Stimulated activated naive CD8-positive, alpha-beta T cell treated with anti-CD3 and anti-CD28 coated beads, Interleukin-15, Interleukin-2, amounts not matched to agents 100 ng/mL and 50 ng/mL, for 24 hours (primary cell): ENCODE data around the gene TBC1D4.

ENCODE experiments used
- H3K27ac Mint-ChIP-seq: one replicate; pipeline ENCODE4 v1.8.0; 2021; ENCODE audit warnings: mild to moderate bottlenecking, mixed read lengths
- H3K27me3 Mint-ChIP-seq: one replicate; pipeline ENCODE4 v1.8.0; 2021; ENCODE audit warnings: mixed read lengths
- H3K36me3 Mint-ChIP-seq: one replicate; pipeline ENCODE4 v1.8.0; 2021; ENCODE audit warnings: low read depth, mixed read lengths
- H3K4me1 Mint-ChIP-seq: one replicate; pipeline ENCODE4 v1.8.0; 2021; ENCODE audit warnings: low read depth, mixed read lengths
- H3K4me3 Mint-ChIP-seq: one replicate; pipeline ENCODE4 v1.8.0; 2021; ENCODE audit warnings: mild to moderate bottlenecking, mixed read lengths
- H3K9me3 Mint-ChIP-seq: one replicate; pipeline ENCODE4 v1.8.0; 2021; ENCODE audit warnings: mixed read lengths

TBC1D4 gene

DNA sequence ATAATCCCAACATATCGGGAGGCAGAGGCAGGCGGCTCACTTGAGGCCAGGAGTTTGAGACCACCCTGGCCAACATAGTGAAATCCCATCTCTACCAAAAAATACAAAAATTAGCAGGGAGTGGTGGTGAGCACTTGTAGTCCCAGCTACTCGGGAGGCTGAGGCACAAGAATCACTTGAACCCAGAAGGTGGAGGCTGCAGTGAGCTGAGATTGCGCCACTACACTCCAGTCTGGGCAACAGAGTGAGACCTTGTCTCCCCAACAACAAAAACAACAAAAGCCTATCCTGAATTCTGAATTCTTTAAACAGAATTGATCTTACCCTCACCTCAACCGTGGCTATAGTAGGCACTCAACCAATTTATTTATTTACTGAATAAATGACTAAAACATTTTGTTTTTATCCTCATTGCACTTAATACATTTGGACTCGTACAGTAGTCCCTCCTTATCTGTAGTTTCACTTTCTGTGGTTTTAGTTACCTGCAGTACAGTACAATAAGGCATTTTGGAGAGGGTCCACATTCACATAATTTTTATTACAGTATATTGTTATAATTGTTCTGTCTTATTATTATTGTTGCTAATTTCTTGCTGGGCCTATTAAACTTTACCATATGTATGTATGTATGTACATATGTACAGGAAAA, 98.8 kb downstream of the TBC1D4 start:
- no peaks in the 10 kb centered on the region for H3K27me3 Mint-ChIP-seq
- H3K4me3 Mint-ChIP-seq, result no peak overlapping the region
- H3K4me1 Mint-ChIP-seq, result peaks cover 16% of the 10 kb centered on the region
- no peaks in the 10 kb centered on the region for H3K36me3 Mint-ChIP-seq
- H3K9me3 Mint-ChIP-seq, result no peaks in the 10 kb centered on the region
- H3K27ac Mint-ChIP-seq, result no peak overlapping the region

DNA sequence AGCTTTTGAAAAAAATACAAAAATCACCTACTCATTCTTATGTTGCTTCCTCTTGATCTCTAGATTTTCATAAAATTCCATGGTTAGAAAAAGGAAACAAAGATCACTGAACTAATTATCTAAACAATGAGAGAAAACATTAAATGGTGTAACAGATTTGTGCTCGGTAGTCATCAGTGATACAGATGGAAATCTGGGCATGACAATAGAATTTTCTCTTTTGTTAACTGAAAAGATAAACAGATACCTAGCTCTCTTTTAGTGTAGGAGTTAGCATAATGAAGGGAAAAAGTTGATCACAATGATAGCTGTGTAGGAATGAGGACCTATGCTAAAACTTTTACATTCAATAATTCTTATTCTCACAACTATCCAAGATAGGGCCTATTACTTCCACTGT, 103.7 kb downstream of the TBC1D4 start:
- Mint-ChIP-seq H3K9me3 (no peaks in the 10 kb centered on the region), H3K27me3 (no peaks in the 10 kb centered on the region), H3K27ac (no peak overlapping the region), H3K4me3 (no peak overlapping the region), H3K4me1 (no peaks in the 10 kb centered on the region), H3K36me3 (no peaks in the 10 kb centered on the region)

DNA sequence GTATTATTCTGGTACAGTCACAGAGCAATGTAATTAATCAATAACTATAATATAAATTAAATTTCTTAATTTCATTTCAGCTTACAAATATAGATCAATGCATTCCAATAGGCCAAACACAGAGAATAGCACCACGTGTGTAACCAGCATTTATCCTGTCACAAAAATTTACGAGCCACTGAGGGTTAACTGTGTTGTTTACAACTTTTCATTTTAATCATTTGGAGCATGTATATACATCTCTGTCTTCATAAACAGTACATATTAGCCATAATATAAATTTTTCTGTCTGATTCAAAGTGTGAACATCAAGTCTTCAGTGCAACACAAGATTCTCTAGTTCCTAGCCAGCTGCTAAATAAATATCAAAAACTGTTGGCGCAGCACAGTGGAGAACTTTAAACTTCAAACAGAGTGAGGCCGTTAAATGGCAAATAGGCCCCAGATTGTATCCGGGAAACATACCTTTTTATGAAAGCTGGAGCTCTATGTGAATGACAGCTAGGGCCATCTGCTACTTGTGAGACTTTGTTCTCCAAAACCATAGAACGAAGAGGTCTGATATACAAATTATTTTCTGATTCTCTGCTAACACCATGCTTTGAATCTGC, 105.1 kb downstream of the TBC1D4 start:
- no peaks in the 10 kb centered on the region for H3K9me3 Mint-ChIP-seq
- no peaks in the 10 kb centered on the region for H3K36me3 Mint-ChIP-seq
- no peak overlapping the region for H3K27ac Mint-ChIP-seq
- no peaks in the 10 kb centered on the region for H3K27me3 Mint-ChIP-seq
- no peak overlapping the region for H3K4me3 Mint-ChIP-seq
- H3K4me1 Mint-ChIP-seq, result no peaks in the 10 kb centered on the region

DNA sequence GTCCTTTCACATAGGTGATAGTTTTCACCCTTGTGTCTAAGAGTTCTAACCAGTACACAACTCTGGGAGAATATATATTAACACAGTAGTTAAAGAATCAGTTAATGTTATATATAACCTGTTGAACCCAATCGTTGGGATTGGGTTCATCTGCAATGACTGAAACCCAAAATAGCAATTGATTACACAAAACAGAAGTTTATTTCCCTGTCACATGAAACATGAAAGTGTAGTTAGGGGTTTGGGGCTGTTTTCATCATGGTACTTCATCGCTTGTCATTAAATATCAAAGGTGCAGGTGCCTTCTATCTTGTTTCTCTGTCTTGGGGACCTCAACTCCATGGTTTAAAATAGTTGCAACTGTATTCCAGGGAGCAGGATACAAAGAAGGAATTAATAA, 106.6 kb downstream of the TBC1D4 start:
- Mint-ChIP-seq H3K27me3 (no peaks in the 10 kb centered on the region), H3K9me3 (no peaks in the 10 kb centered on the region)

DNA sequence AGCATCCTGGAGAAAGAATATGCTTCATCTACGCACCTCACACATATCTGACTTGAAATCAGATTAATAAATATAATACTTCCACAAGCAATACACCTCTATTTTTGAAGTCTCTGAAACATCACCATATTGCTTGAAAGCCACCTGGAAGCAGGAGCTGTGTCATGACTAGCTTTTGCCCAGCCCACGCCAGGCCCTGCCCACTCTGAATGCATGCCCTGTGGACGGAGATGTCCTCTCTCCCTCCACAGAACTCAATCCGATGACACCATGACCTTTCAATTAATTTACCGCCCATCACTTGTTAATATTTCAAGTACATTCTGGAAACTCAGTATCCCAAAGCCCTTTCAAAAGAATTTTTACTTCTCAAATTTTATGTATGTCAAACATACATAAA, 108.0 kb downstream of the TBC1D4 start:
- Mint-ChIP-seq H3K36me3 (no peaks in the 10 kb centered on the region), H3K27ac (no peak overlapping the region), H3K4me1 (peaks cover 2% of the 10 kb centered on the region), H3K4me3 (no peak overlapping the region), H3K9me3 (no peaks in the 10 kb centered on the region), H3K27me3 (no peaks in the 10 kb centered on the region)

More for the DNA sequence above, 106.6 kb downstream of the TBC1D4 start:
- no peak overlapping the region for H3K27ac Mint-ChIP-seq
- H3K4me3 Mint-ChIP-seq, result no peak overlapping the region
- H3K36me3 Mint-ChIP-seq, result no peaks in the 10 kb centered on the region
- H3K4me1 Mint-ChIP-seq, result no peaks in the 10 kb centered on the region

DNA sequence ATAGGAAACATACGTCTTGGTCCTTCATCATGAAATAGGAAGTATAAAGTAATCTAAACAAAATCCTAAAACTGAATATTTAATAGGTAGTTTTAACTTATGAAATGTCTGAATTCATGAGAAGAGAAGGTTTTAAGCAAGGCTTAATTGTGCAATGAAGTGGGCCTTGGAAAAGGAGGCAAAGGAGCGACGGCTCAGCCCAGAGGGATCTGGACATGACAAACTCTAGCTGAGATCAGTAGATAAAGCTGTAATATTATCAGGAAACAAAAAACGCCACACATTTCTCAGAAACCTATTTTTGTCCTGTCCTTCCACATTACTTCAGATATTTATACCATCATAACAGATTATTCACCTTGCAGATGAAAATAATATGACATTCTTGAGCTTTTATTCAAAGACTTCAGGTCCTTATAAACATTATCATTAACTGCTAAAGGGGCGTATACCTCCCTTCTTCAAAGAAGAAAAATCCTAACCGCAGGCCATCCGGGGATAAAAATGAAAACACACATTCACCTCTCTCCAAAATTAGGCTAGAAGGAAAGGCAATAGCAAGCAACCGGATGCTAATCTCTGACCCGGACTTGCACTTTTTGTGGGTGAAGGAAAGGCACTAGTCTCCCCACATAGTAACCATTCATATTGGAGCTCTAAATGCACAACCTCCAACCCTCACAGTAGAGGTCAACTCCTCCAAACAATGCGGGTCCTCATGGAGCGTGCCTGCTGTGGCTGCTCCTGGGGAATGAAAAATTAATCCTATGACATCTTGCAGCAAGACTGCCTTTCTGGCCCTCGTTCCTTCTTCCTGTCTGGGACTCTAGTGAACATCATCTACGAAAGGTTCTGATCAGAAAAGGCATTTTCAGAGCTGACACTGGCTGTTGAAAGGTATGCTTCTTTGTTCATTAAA, 108.8 kb downstream of the TBC1D4 start:
- Mint-ChIP-seq H3K9me3 (no peaks in the 10 kb centered on the region), H3K36me3 (no peaks in the 10 kb centered on the region), H3K4me1 (peaks cover 10% of the 10 kb centered on the region), H3K4me3 (no peak overlapping the region), H3K27me3 (no peaks in the 10 kb centered on the region), H3K27ac (no peak overlapping the region)

DNA sequence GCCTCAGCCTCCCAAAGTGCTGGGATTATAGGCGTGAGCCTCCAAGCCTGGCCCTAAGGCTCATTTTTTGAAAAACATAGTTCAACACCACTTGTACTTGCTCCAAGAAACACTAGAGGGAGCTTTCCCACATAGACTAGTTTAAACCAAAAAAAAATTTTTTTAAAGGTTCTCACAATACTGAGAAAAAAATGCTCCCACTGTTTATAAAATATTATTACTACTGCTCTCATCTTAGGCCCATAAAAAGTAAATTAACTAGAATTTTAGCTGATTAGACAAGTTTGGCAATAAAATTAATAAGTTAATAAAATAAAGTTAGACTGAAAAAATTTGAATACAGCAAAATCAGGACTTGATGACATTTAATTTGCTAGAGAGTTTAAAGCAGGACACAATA, 109.5 kb downstream of the TBC1D4 start:
- Mint-ChIP-seq H3K27ac (no peak overlapping the region), H3K4me3 (no peak overlapping the region), H3K9me3 (no peaks in the 10 kb centered on the region), H3K27me3 (no peaks in the 10 kb centered on the region), H3K36me3 (no peaks in the 10 kb centered on the region), H3K4me1 (peaks cover 13% of the 10 kb centered on the region)

DNA sequence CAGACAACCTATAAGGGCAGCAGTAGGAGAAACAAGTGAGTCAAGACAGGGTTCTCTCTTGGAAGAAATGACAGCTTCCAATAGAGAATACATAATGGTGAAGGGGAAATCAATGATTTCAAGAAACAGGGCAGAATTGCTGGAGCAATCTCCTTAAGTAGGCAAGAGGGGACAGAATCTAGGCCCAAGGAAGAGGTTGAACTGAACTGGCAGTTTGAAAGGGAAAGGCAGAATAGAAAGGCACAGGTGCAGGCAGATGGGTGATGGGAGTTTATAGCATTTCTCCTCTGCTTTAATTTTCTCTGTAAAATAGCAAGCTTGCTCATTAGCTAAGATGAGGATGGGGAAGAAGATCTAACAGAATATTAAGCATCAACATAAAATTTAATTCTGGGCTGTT, 110.8 kb downstream of the TBC1D4 start:
- H3K27ac Mint-ChIP-seq, result no peak overlapping the region
- no peaks in the 10 kb centered on the region for H3K27me3 Mint-ChIP-seq
- peaks cover 25% of the 10 kb centered on the region for H3K4me1 Mint-ChIP-seq
- no peak overlapping the region for H3K4me3 Mint-ChIP-seq
- no peaks in the 10 kb centered on the region for H3K36me3 Mint-ChIP-seq
- H3K9me3 Mint-ChIP-seq, result no peaks in the 10 kb centered on the region

DNA sequence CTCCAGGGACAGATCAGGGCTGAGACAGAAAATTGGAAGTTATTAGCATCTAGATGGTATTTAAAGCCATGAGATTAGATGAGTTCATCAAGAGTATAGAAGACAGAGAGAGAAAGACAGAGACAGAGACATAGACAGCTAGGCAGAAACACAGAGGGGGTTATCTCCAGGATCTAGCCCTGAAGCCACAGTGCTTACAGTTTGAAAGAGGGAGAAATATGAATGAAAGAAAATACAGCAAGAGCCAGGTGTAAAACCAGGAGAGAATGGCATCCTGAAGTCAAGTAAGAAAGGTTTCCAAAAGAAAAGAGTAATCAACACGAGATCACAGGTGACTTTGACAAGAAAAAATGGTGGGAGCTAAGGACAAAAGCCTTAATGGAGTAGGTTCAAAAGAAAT, 111.2 kb downstream of the TBC1D4 start:
- peaks cover 30% of the 10 kb centered on the region for H3K4me1 Mint-ChIP-seq
- no peak overlapping the region for H3K4me3 Mint-ChIP-seq
- H3K27me3 Mint-ChIP-seq, result no peaks in the 10 kb centered on the region
- H3K36me3 Mint-ChIP-seq, result no peaks in the 10 kb centered on the region
- no peak overlapping the region for H3K27ac Mint-ChIP-seq
- no peaks in the 10 kb centered on the region for H3K9me3 Mint-ChIP-seq

DNA sequence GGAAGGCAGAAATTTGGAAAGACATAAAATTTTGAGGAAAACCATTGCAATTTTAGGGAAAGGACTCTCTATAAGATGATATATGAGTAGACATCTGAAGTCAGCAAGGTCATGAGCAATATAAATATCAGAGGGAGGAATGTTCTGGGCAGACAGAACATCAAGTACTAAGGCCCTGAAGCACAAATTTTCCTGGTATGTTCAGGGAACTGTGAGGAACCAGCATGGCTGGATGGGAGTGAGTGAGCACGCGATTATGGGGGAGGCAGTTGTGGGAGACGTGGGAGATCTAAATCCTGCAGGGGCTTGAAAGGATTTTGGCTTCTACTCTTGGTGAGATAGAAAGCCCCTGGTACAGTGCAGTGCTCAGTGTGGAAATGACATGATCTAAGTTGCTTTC, 112.0 kb downstream of the TBC1D4 start:
- no peak overlapping the region for H3K27ac Mint-ChIP-seq
- no peak overlapping the region for H3K4me3 Mint-ChIP-seq
- no peaks in the 10 kb centered on the region for H3K36me3 Mint-ChIP-seq
- H3K9me3 Mint-ChIP-seq, result no peaks in the 10 kb centered on the region
- H3K4me1 Mint-ChIP-seq, result peaks cover 37% of the 10 kb centered on the region
- H3K27me3 Mint-ChIP-seq, result no peaks in the 10 kb centered on the region

DNA sequence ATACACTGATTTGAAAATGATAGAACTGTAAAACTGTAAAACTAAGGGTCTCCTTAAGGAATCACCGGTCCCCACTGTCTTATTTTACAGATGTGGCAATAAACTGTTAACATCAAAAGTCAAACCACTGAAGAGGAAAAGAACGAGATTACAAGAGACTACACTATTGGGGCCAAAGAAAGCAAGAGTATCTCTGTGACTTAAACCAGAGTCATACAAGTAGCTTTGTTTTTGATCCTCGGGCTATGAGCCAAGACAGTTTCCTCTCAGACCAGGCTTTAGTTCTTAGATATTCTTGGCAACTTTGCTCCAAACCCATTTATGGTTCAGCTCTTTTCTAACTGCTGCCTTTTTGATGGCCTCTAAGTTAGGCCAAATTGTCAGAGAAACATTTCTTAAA, 113.8 kb downstream of the TBC1D4 start:
- Mint-ChIP-seq H3K4me3 (no peak overlapping the region), H3K9me3 (no peaks in the 10 kb centered on the region), H3K4me1 (peaks cover 56% of the 10 kb centered on the region), H3K36me3 (no peaks in the 10 kb centered on the region), H3K27ac (peak overlapping the region; percentile 59), H3K27me3 (no peaks in the 10 kb centered on the region)

DNA sequence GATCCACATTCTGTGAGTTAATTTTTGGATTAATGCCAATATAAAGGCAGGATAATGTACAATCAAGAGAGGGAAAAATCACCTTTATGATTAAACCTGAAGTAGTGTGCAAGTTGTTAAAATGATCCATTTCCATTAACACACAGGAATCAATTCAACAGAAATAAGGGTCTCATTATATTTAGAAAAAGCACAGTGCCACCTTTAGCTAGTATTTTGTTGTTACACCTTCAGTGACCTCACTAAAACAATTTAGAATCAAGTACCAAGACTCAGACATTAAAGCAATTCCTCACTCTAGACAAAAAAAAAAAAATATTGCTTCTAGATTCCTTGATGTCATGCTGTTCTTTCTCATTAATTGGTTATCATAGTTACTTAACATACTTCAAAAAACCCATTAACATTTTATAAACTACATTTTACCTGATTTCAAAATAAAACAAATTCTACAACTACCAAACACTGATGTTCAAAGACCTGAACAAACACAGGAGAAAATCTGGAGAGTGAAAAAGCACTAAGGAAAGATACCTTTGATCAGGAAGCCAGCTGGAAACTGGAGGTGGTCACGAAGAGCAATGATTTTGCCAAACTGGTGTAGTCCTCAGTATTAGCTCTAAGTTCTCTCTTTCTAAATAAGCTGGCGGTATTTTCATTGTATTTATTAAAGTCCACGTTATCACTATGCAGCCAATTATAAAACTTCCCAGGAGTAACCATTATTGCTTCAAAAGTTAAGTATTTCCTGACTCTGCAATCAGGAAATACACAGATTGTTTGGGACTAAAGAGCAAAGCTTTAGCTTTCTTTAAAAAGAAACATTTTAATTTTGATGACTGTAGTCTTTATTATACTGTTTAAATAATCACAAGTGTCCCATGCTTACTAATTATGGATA, 115.3 kb downstream of the TBC1D4 start:
- H3K4me1 Mint-ChIP-seq, result peaks cover 64% of the 10 kb centered on the region
- peak overlapping the region; percentile 69 for H3K4me3 Mint-ChIP-seq
- no peaks in the 10 kb centered on the region for H3K36me3 Mint-ChIP-seq
- H3K9me3 Mint-ChIP-seq, result no peaks in the 10 kb centered on the region
- H3K27ac Mint-ChIP-seq, result peak overlapping the region; percentile 91
- no peaks in the 10 kb centered on the region for H3K27me3 Mint-ChIP-seq

DNA sequence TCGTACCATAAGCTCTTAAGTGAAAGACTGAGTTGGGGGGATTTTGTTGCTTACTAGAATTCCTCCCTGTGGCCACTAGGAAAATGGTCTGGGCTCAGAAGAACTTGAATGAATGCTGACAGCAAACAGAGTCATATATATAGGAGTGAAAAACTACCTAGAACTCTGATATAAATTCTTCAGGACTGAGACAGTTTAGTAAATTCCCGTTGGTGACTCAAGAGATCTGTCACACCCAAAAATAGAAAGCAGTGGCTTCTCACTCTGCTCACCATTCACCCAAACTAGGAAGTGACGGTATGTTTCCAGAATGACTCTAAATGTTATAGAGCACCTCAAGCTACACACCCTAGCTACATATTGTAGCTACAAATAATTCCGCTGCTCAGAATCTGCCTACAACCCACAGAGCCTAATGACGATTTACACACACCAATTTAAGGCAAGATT, 116.2 kb downstream of the TBC1D4 start:
- H3K36me3 Mint-ChIP-seq, result no peaks in the 10 kb centered on the region
- H3K27ac Mint-ChIP-seq, result peak overlapping the region; percentile 91
- H3K4me1 Mint-ChIP-seq, result peaks cover 64% of the 10 kb centered on the region
- H3K9me3 Mint-ChIP-seq, result no peaks in the 10 kb centered on the region
- no peaks in the 10 kb centered on the region for H3K27me3 Mint-ChIP-seq
- H3K4me3 Mint-ChIP-seq, result peak overlapping the region; percentile 69

DNA sequence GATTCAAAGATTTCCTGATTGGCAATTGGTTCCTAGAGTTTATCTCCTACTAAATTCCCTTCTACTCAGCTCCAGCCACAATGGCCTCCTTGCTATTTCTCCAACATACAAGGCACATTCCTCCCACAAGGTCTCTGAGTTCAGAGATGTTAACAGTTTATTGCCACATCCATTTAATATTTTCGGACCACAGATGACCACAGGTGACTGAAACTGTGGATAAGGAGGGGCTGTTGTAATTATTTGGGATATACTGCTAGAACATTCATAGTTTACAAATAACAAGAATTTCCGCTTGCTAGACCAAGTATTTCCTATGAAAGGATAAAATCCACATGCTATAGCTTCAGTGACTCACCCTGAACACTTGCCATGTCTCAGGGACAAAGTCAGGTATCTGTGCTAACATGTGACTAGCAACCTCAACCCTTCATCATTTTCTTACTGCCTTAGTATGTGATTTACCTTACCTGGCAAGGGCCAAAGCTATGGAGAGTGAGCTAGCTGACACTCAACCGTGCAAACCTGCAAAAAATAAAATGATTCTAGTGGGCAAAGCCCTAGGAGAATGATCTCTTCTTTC, 117.7 kb downstream of the TBC1D4 start:
- H3K27ac Mint-ChIP-seq, result peak overlapping the region; percentile 91
- H3K4me1 Mint-ChIP-seq, result peaks cover 71% of the 10 kb centered on the region
- H3K27me3 Mint-ChIP-seq, result no peaks in the 10 kb centered on the region
- no peak overlapping the region for H3K4me3 Mint-ChIP-seq
- no peaks in the 10 kb centered on the region for H3K9me3 Mint-ChIP-seq
- no peaks in the 10 kb centered on the region for H3K36me3 Mint-ChIP-seq
